ENCODE data around the gene CACNA2D2.

CACNA2D2 gene

DNA sequence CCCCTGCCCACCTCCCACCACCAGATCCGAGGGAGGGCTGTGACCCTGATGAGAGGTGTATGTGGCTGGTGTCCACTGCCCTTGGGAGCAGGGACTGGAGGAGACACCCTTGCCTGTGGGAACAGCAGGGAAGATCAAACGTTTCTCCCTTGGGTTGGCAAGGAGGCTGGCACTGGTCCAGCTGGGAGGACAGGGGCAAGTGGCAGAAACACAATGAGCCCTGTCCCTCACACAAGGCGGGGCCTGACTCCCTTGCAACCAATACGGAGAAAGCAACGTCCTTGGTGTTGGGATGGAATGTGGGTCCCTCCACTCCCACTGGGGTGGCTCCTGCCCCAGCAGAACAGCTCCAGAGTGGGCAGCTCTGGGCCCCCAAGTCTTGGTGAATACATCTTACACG lies 186.1 kb downstream of the CACNA2D2 start:
- DNase-seq (ENCODE audit: low read depth in 1 of 2, low spot score in 1 of 2), result no peak

DNA sequence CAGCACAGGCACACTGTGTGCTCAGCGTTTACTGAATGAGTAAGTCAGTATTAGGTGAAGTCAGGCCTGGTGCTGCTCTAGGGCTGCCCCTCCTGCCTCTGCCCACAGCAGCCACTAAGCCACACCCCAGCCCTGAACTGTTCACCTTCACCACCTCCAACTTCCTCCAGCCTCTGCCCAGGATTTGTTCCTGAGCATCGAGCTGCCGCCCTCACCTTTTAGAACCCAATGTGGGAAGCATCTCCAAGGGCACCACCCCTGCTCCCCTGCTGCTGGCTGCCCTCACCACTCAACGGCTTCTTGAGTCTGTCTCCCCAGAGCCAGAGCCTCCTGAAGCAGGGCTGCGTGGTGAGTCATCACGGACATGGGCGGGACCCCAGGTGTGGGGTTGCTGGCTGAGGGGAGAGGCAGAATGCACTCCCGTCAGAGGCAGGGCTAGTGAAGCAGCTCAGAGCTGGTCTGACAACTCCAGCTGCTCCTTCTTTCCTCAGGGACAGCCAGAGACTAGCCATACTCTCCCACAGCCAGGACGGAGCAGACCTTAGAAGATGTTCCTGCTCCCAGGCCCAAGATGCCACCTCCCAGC lies 186.7 kb downstream of the CACNA2D2 start:
- DNase-seq (ENCODE audit: low read depth in 1 of 2, low spot score in 1 of 2), result peak; percentile 36 to 49

DNA sequence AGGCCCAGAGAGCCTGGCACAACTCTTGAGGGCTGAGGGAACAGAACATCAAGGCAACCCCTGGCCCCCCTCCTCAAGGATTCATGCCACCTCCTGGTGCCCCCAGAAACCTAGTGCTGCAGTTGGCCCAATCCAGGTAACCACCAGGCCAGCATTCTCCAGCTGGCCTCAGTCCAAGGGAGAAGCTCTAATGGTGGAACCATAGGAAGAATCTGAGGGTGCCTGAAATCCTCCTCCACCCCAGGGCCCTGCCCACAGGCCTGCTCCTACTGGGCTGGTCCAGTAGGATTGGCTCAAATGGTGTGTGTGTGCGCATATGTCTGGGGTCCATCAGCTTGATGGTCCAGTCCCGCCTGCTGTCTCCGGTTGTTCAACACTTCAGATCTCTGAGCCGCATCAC lies 188.6 kb downstream of the CACNA2D2 start:
- DNase-seq (ENCODE audit: low read depth in 1 of 2, low spot score in 1 of 2), result no peak

DNA sequence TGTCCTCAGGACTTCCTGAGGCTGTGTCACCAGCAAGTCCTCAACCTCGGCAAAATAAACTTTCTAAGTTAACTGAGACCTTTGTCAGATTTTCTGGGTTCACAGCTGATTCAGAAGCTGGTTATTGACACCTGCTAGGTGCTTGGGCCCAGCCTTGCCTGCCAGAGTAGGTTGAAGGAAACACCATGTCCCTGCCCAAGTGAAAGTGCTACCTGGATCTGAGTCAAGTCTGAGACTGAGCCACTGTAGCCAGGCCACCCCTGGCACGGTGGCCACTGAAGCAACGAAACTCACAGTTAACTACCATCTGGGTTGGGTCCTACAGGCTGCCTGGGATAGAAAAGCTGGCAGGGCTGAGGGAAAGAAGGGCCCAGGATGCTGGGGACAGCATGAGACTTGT lies 189.1 kb downstream of the CACNA2D2 start:
- DNase-seq (ENCODE audit: low read depth in 1 of 2, low spot score in 1 of 2), result no peak

All from stimulated activated CD4-positive, alpha-beta T cell treated with anti-CD3 and anti-CD28 coated beads, Interleukin-15, amount 100 ng/mL, for 1 hour (primary cell).